Measurements from ENCODE around the gene MYOF. TPM values are rescaled to one million over a fixed set of nuclear protein-coding genes. Genes with fewer than 3 reads are reported as not detected.

MYOF gene
- polyA plus RNA-seq, 1 of the 3 experiments (the other 2 are of a cell fraction), result 103 TPM

- no peaks in the 10 kb centered on the region for H3K9me2 ChIP-seq
- CTCF ChIA-PET, result interaction anchor here (1.7 to 1.9 kb wide), 2 partner anchors 16 to 90 kb away, joined by 8 to 9 read pairs; partner anchors contain the start of gene MYOF
- H3K4me2 ChIP-seq, result peak overlapping the region; percentile 62
- H3K9ac ChIP-seq, result peak overlapping the region; percentile 80
- peaks cover 85% of the 10 kb centered on the region for H3F3A ChIP-seq (replicated peaks; ENCODE audit: insufficient read depth)
- H3K4me3 ChIP-seq (ENCODE audit: low read depth in 2 of 2, low read length in 1 of 2), result no peak overlapping the region
- peaks cover 82% of the 10 kb centered on the region for H3K79me2 ChIP-seq (ENCODE audit: insufficient read depth)
- H2AFZ ChIP-seq (ENCODE audit: low read depth), result no peak overlapping the region
- peak overlapping the region; percentile 84 to 99 for H3K27ac ChIP-seq (ENCODE audit: low read depth in 2 of 2, low read length in 1 of 2)
- no peaks in the 10 kb centered on the region for H3K9me3 ChIP-seq
- peak; percentile 58 for DNase-seq
- POLR2A ChIA-PET, result no interaction called here
- WGBS (ENCODE audit: low lambda C conversion rate), result 4% methylated on average over 4 of the region's 8 CpGs
- no peaks in the 10 kb centered on the region for H4K20me1 ChIP-seq (ENCODE audit: insufficient read depth)
- peaks cover 14 to 62% of the 10 kb centered on the region in 2 experiments; a peak in 3 of 4 replicates for H3K4me1 ChIP-seq (ENCODE audit: control insufficient read depth in 1 of 2, insufficient read depth in 2 of 2, low read depth in 1 of 2, low read length in 1 of 2)
- H3K27me3 ChIP-seq (ENCODE audit: insufficient read depth), result no peaks in the 10 kb centered on the region
- H3K36me3 ChIP-seq (replicated peaks in 1 of 2; ENCODE audit: control insufficient read depth in 1 of 2, insufficient read depth in 2 of 2, low read length in 1 of 2), result peaks cover 0 to 14% of the 10 kb centered on the region in 2 experiments
- TF ChIP-seq ELF1 (IDR thresholded peaks at IDR 0.05), result 0 out of 2 replicates have a peak, but pooled peaks have one; percentile 10
- no peak for TF ChIP-seq FOXM1 (IDR thresholded peaks at IDR 0.05; ENCODE audit: low read depth)
- TF ChIP-seq RXRA (IDR thresholded peaks at IDR 0.05; ENCODE audit: borderline replicate concordance, low read depth), result peak; percentile 90
- TF ChIP-seq SIN3A (IDR thresholded peaks at IDR 0.05; ENCODE audit: borderline replicate concordance, low read depth, low read length), result peak; percentile 89
- peak; percentile 79 for TF ChIP-seq JUND (IDR thresholded peaks at IDR 0.05)
- TF ChIP-seq GABPA (IDR thresholded peaks at IDR 0.05; ENCODE audit: low read depth), result no peak
- peak; percentile 21 to 81; a peak in 3 of 4 replicates for TF ChIP-seq EP300 (IDR thresholded peaks at IDR 0.05; ENCODE audit: borderline replicate concordance in 1 of 2, low read depth in 1 of 2, low read length in 1 of 2)
- TF ChIP-seq GATA2 (CRISPR knock-in tag; IDR thresholded peaks at IDR 0.05), result no peak
- no peak for TF ChIP-seq RAD21 (IDR thresholded peaks at IDR 0.05; ENCODE audit: low read length)
- no peak for TF ChIP-seq RFX5 (IDR thresholded peaks at IDR 0.05; ENCODE audit: low read length)
- TF ChIP-seq NRF1 (IDR thresholded peaks at IDR 0.05; ENCODE audit: low read depth, low read length), result no peak
- TF ChIP-seq IRF3 (IDR thresholded peaks at IDR 0.05; ENCODE audit: low read depth, low read length), result no peak
- TF ChIP-seq TEAD4 (IDR thresholded peaks at IDR 0.05; ENCODE audit: borderline replicate concordance, insufficient read depth), result peak; percentile 88
- peak; percentile 57 for TF ChIP-seq POLR2AphosphoS5 (IDR thresholded peaks at IDR 0.05; ENCODE audit: low read depth, low read length)
- no peak for TF ChIP-seq USF2 (IDR thresholded peaks at IDR 0.05; ENCODE audit: borderline replicate concordance, low read depth, low read length)
- TF ChIP-seq RCOR1 (IDR thresholded peaks at IDR 0.05; ENCODE audit: low read length), result no peak
- peak; percentile 80 for TF ChIP-seq FOSL2 (IDR thresholded peaks at IDR 0.05; ENCODE audit: borderline replicate concordance, low read depth)
- TF ChIP-seq YY1 (IDR thresholded peaks at IDR 0.05; ENCODE audit: low read depth), result 0 out of 2 replicates have a peak, but pooled peaks have one; percentile 38
- TF ChIP-seq MEF2A (IDR thresholded peaks at IDR 0.05; ENCODE audit: borderline replicate concordance, low read depth), result no peak; the same call in 1 of the 2 replicates
- TF ChIP-seq ZBTB33 (IDR thresholded peaks at IDR 0.05; ENCODE audit: borderline replicate concordance, low read depth), result peak; percentile 33; the same call in 1 of the 2 replicates
- peak; percentile 16; the same call in 1 of the 2 replicates for TF ChIP-seq REST (IDR thresholded peaks at IDR 0.05; ENCODE audit: low read depth, low read length)
- peak; percentile 69; the same call in 1 of the 2 replicates for TF ChIP-seq PBX3 (IDR thresholded peaks at IDR 0.05)
- no peak for TF ChIP-seq EZH2phosphoT487 (IDR thresholded peaks at IDR 0.05; ENCODE audit: borderline replicate concordance, low read depth)
- peak; percentile 40 for TF ChIP-seq CHD2 (IDR thresholded peaks at IDR 0.05; ENCODE audit: low read length, partially characterized antibody)
Observed at GRCh38 chr10:93465806-93466675, 16.1 kb downstream of the MYOF start.

Data from SK-N-SH (cell line).